NT2/D1 (cell line): ENCODE measurements around the gene MLF1.
A peak's percentile ranks its signal among the peaks of the same experiment; 100 is the strongest.
"Not testable (repeated sequence)": the region's sequence is repeated elsewhere in the genome, so short reads cannot be mapped to it uniquely, and the experiment has no call there.

Experiments used
- DNase-seq: peaks from one replicate; pipeline ENCODE4 v3.0.0-alpha.2; 2011; ENCODE audit warnings: low read depth, low spot score
- H3K27me3 ChIP-seq: 2 replicates; pipeline ENCODE4 v1.6.0; 2011; ENCODE audit warnings: mild to moderate bottlenecking; ENCODE audit not compliant: insufficient read length, insufficient read depth
- H3K36me3 ChIP-seq: 2 replicates; pipeline ENCODE4 v1.6.1; 2011; ENCODE audit warnings: mild to moderate bottlenecking, low read length, mixed read lengths; ENCODE audit not compliant: insufficient read depth, insufficient read length
- H3K4me1 ChIP-seq: 2 replicates; pipeline ENCODE4 v1.5.1; 2011; ENCODE audit not compliant: insufficient read depth, insufficient read length
- H3K4me3 ChIP-seq: 2 replicates; pipeline ENCODE4 v1.5.1; 2011; ENCODE audit warnings: low read depth; ENCODE audit not compliant: insufficient read length
- H3K9ac ChIP-seq: 2 replicates; pipeline ENCODE4 v1.6.0; 2011; ENCODE audit warnings: low read depth; ENCODE audit not compliant: insufficient read length
- H3K9me3 ChIP-seq: 2 replicates; pipeline ENCODE4 v1.5.1; 2011; ENCODE audit warnings: mild to moderate bottlenecking, low read length; ENCODE audit not compliant: insufficient read depth
- SUZ12 ChIP-seq: IDR thresholded peaks from 2 replicates; pipeline ENCODE4 v1.6.1; 2011; ENCODE audit not compliant: insufficient read length, insufficient read depth; ENCODE audit errors: extremely low read depth
- YY1 ChIP-seq: IDR thresholded peaks from 2 replicates; pipeline ENCODE4 v1.6.1; 2011; ENCODE audit not compliant: insufficient read length, insufficient read depth
- ZNF274 ChIP-seq: IDR thresholded peaks from 2 replicates; pipeline ENCODE4 v1.6.1; 2011; ENCODE audit warnings: mild to moderate bottlenecking, low read depth, low read length

The MLF1 gene

GRCh38 chr3:158539414-158540014 lies 31.5 kb upstream of the MLF1 start:
- TF ChIP-seq ZNF274 (no peak), YY1 (no peak), SUZ12 (no peak)
- DNase-seq = peak; percentile 36
- Histone ChIP-seq H3K4me1 (no peaks in the 10 kb centered on the region), H3K36me3 (no peaks in the 10 kb centered on the region), H3K27me3 (no peaks in the 10 kb centered on the region), H3K9me3 (no peaks in the 10 kb centered on the region), H3K4me3 (no peak overlapping the region), H3K9ac (no peak overlapping the region)

GRCh38 chr3:158540066-158540465 lies 30.9 kb upstream of the MLF1 start:
- no peak for TF ChIP-seq SUZ12
- TF ChIP-seq YY1 = no peak
- no peak for TF ChIP-seq ZNF274
- no peaks in the 10 kb centered on the region for H3K36me3 ChIP-seq

GRCh38 chr3:158548691-158549090 lies 22.3 kb upstream of the MLF1 start:
- Histone ChIP-seq H3K4me3 (no peak overlapping the region), H3K36me3 (no peaks in the 10 kb centered on the region), H3K27me3 (no peaks in the 10 kb centered on the region), H3K9me3 (peaks cover 6% of the 10 kb centered on the region; the same call in 1 of the 2 replicates), H3K9ac (no peak overlapping the region), H3K4me1 (no peaks in the 10 kb centered on the region)
- no peak for TF ChIP-seq ZNF274
- no peak for TF ChIP-seq YY1
- TF ChIP-seq SUZ12 = no peak
- DNase-seq = no peak

More at GRCh38 chr3:158540066-158540465, 30.9 kb upstream of the MLF1 start:
- Histone ChIP-seq H3K9me3 (no peaks in the 10 kb centered on the region), H3K9ac (no peak overlapping the region), H3K4me1 (no peaks in the 10 kb centered on the region), H3K27me3 (no peaks in the 10 kb centered on the region), H3K4me3 (no peak overlapping the region)
- DNase-seq = no peak

- H3K4me3 ChIP-seq, DNase-seq, H3K9ac ChIP-seq, H3K27me3 ChIP-seq, H3K36me3 ChIP-seq, H3K4me1 ChIP-seq, H3K9me3 ChIP-seq: not testable (repeated sequence)
Measured at GRCh38 chr3:158549938-158550337, 21.1 kb upstream of the MLF1 start.

- Histone ChIP-seq H3K9me3 (peaks cover 18% of the 10 kb centered on the region; the same call in 1 of the 2 replicates), H3K4me3 (no peak overlapping the region), H3K27me3 (no peaks in the 10 kb centered on the region), H3K36me3 (no peaks in the 10 kb centered on the region), H3K9ac (no peak overlapping the region), H3K4me1 (no peaks in the 10 kb centered on the region)
- no peak for DNase-seq
- TF ChIP-seq YY1 = no peak
- no peak for TF ChIP-seq ZNF274
- no peak for TF ChIP-seq SUZ12
Measured at GRCh38 chr3:158552124-158552523, 18.9 kb upstream of the MLF1 start.

- Histone ChIP-seq H3K9ac (no peak overlapping the region), H3K4me3 (no peak overlapping the region), H3K36me3 (no peaks in the 10 kb centered on the region), H3K27me3 (no peaks in the 10 kb centered on the region), H3K9me3 (peaks cover 30% of the 10 kb centered on the region; the same call in 1 of the 2 replicates), H3K4me1 (no peaks in the 10 kb centered on the region)
- DNase-seq = no peak
- TF ChIP-seq ZNF274 = no peak
Measured at GRCh38 chr3:158559504-158559903, 11.5 kb upstream of the MLF1 start.

- Histone ChIP-seq H3K36me3 (no peaks in the 10 kb centered on the region), H3K4me1 (no peaks in the 10 kb centered on the region), H3K9ac (no peak overlapping the region), H3K4me3 (no peak overlapping the region), H3K27me3 (no peaks in the 10 kb centered on the region), H3K9me3 (peaks cover 30% of the 10 kb centered on the region; the same call in 1 of the 2 replicates)
- no peak for DNase-seq
- no peak for TF ChIP-seq ZNF274
- no peak for TF ChIP-seq YY1
- TF ChIP-seq SUZ12 = no peak
Measured at GRCh38 chr3:158560979-158561378, 10.0 kb upstream of the MLF1 start.

- no peak overlapping the region for H3K4me3 ChIP-seq
- no peak for TF ChIP-seq SUZ12
- TF ChIP-seq YY1 = no peak
- no peak for TF ChIP-seq ZNF274
- no peaks in the 10 kb centered on the region for H3K36me3 ChIP-seq
- H3K9me3 ChIP-seq = peaks cover 14% of the 10 kb centered on the region; the same call in 1 of the 2 replicates
- no peak overlapping the region for H3K9ac ChIP-seq
- no peak for DNase-seq
- no peaks in the 10 kb centered on the region for H3K27me3 ChIP-seq
- no peaks in the 10 kb centered on the region for H3K4me1 ChIP-seq
Measured at GRCh38 chr3:158562674-158563073, 8.3 kb upstream of the MLF1 start.
